Liver (tissue), 9 donors: ENCODE measurements around the gene UBQLN1. TPM values are rescaled to one million over a fixed set of nuclear protein-coding genes. Genes with fewer than 3 reads are reported as not detected.

ENCODE experiments used
- DNase-seq: peaks from one replicate; pipeline ENCODE4 v3.0.0-alpha.2; 2017; ENCODE audit warnings: low spot score
- H3K27ac ChIP-seq, 2 donors: one replicate each; pipeline ENCODE4 v1.7.0; 2013; ENCODE audit warnings: inconsistent platforms in 2 of 2, low read length in 2 of 2, control low read depth in 1 of 2, low read depth in 1 of 2, mild to moderate bottlenecking in 1 of 2
- H3K27me3 ChIP-seq, 4 donors: one replicate each; pipeline versions ENCODE4 v1.6.1 to v1.7.0; 2013; ENCODE audit warnings: low read length in 3 of 4, inconsistent platforms in 1 of 4, mild to moderate bottlenecking in 1 of 4, moderate library complexity in 1 of 4; ENCODE audit not compliant: control insufficient read depth in 4 of 4, insufficient read depth in 4 of 4
- H3K36me3 ChIP-seq, 4 donors: one replicate each; pipeline versions ENCODE4 v1.6.1 to v1.7.0; 2013; ENCODE audit warnings: low read length in 3 of 4, mild to moderate bottlenecking in 3 of 4, low read depth in 1 of 4, moderate library complexity in 1 of 4; ENCODE audit not compliant: control insufficient read depth in 4 of 4, insufficient read depth in 3 of 4
- H3K4me1 ChIP-seq, 4 donors: one replicate each; pipeline versions ENCODE4 v1.6.1 to v1.7.0; 2013; ENCODE audit warnings: low read length in 3 of 4, mild to moderate bottlenecking in 3 of 4, moderate library complexity in 1 of 4; ENCODE audit not compliant: control insufficient read depth in 4 of 4, insufficient read depth in 4 of 4
- H3K4me3 ChIP-seq, 3 donors: one replicate each; pipeline versions ENCODE4 v1.6.1 to v1.7.0; 2013; ENCODE audit warnings: low read length in 3 of 3, control low read depth in 1 of 3, low read depth in 1 of 3, mild to moderate bottlenecking in 1 of 3
- H3K9ac ChIP-seq, 2 donors: one replicate each; pipeline ENCODE4 v1.7.0; 2013; ENCODE audit warnings: low read length in 2 of 2, mild to moderate bottlenecking in 2 of 2, moderate library complexity in 2 of 2, control low read depth in 1 of 2, low read depth in 1 of 2
- H3K9me3 ChIP-seq, 4 donors: one replicate each; pipeline versions ENCODE4 v1.6.1 to v1.7.0; 2013; ENCODE audit warnings: low read length in 3 of 4; ENCODE audit not compliant: control insufficient read depth in 4 of 4
- ATF3 ChIP-seq: IDR thresholded peaks from 2 replicates; pipeline ENCODE4 v1.6.1; 2016; ENCODE audit warnings: antibody characterized with exemption
- CTCF ChIP-seq: fragments of 150-350 bp; IDR thresholded peaks from 2 replicates; pipeline ENCODE4 v1.5.1; 2017; ENCODE audit warnings: improper control_type of control experiment, low read depth, low read length; ENCODE audit not compliant: missing input control
- FOXA1 ChIP-seq: IDR thresholded peaks from 2 replicates; pipeline ENCODE4 v1.6.1; 2016; ENCODE audit warnings: antibody characterized with exemption
- FOXA2 ChIP-seq: IDR thresholded peaks from 2 replicates; pipeline ENCODE4 v1.6.1; 2016; ENCODE audit warnings: antibody characterized with exemption
- GABPA ChIP-seq, 2 donors: IDR thresholded peaks in 1 of 2; conservative IDR thresholded peaks in 1 of 2; 2 replicates each; pipeline ENCODE4 v1.6.1; 2016; ENCODE audit warnings: antibody characterized with exemption in 2 of 2, mild to moderate bottlenecking in 1 of 2, moderate library complexity in 1 of 2
- JUND ChIP-seq, 2 donors: IDR thresholded peaks; 2 replicates each; pipeline ENCODE4 v1.6.1; 2016; ENCODE audit warnings: antibody characterized with exemption in 2 of 2
- NR2F2 ChIP-seq: IDR thresholded peaks from 2 replicates; pipeline ENCODE4 v1.6.1; 2016; ENCODE audit warnings: antibody characterized with exemption
- REST ChIP-seq: IDR thresholded peaks from 2 replicates; pipeline ENCODE4 v1.6.1; 2016; ENCODE audit warnings: antibody characterized with exemption, mild to moderate bottlenecking
- RXRA ChIP-seq, 2 donors: IDR thresholded peaks; 2 replicates each; pipeline ENCODE4 v1.6.1; 2017 to 2018; ENCODE audit warnings: antibody characterized with exemption in 2 of 2, mild to moderate bottlenecking in 1 of 2
- YY1 ChIP-seq: IDR thresholded peaks from 2 replicates; pipeline ENCODE4 v1.6.1; 2016; ENCODE audit warnings: antibody characterized with exemption, mild to moderate bottlenecking
- ZBTB33 ChIP-seq: IDR thresholded peaks from 2 replicates; pipeline ENCODE4 v1.6.1; 2016; ENCODE audit warnings: antibody characterized with exemption
- WGBS: extraction: QIAGEN DNeasy Blood & Tissue Kit; methylation state at CpG from one replicate; pipeline ENCODE4 v1.1.7; 2013; 5-methylcytosine and 5-hydroxymethylcytosine counted together
- polyA plus RNA-seq, 2 donors: library from polyadenylated mRNA; stranded (reverse) in 1 of 2; unstranded in 1 of 2; fragments of 200-250 nt in 1 of 2; fragments of >200 nt in 1 of 2; fragmentation: Nextera tagmentation in 1 of 2; extraction: Ambion mirVana in 1 of 2; gene quantifications; one replicate each; pipeline versions ENCODE4 v1.2.1 to v1.2.3, GENCODE V29; 2013 to 2015
- total RNA-seq, 2 donors: library from RNA; depleted of rRNA; stranded (reverse); fragments of >200 nt; gene quantifications; one replicate each; pipeline ENCODE4 v1.2.3, GENCODE V29; 2014
- donor health status: healthy.
- donor health status: healthy.
- donor health status: healthy.
- donor health status: healthy.
- donor health status: healthy.

Gene UBQLN1
- total and polyA plus RNA-seq, 4 donors: 42.7 to 88.8 (median 63.1) TPM

- WGBS: 96% methylated on average over 1 of the region's 1 CpG
- peaks cover 0 to 4% (median under 1%) of the 10 kb centered on the region in 4 donors for H3K36me3 ChIP-seq
- DNase-seq: no peak
These were observed 36.4 kb upstream of the UBQLN1 start for GRCh38 chr9:83744206-83744605.

More at GRCh38 chr9:83744206-83744605, 36.4 kb upstream of the UBQLN1 start:
- Histone ChIP-seq H3K27ac (no peak overlapping the region), H3K4me3 (no peak overlapping the region), H3K9ac (no peak overlapping the region), H3K27me3 (no peaks in the 10 kb centered on the region), H3K4me1 (peaks cover 0 to 2% (median 0%) of the 10 kb centered on the region in 4 donors), H3K9me3 (no peaks in the 10 kb centered on the region)
- TF ChIP-seq NR2F2 (no peak), REST (no peak), GABPA (IDR thresholded peaks at IDR 0.05 in 1 of 2, conservative IDR thresholded peaks at IDR 0.05 in 1 of 2) (no peak), RXRA (IDR thresholded peaks at IDR 0.05) (no peak), CTCF (no peak), ATF3 (no peak), ZBTB33 (no peak), FOXA2 (no peak), YY1 (no peak), JUND (IDR thresholded peaks at IDR 0.05) (no peak), FOXA1 (no peak)
